Ovary (tissue), 9 donors: ENCODE measurements around the gene FOXO3B. TPM values are rescaled to one million over a fixed set of nuclear protein-coding genes. Genes with fewer than 3 reads are reported as not detected.
"Not testable (repeated sequence)": the region's sequence is repeated elsewhere in the genome, so short reads cannot be mapped to it uniquely, and the experiment has no call there.

Experiments
- DNase-seq, 5 donors: peaks; one replicate each; pipeline ENCODE4 v3.0.0-alpha.2; 2019 to 2020
- H3K27ac ChIP-seq, 2 donors: fragments of 200-600 bp; one replicate each; pipeline versions ENCODE4 v1.5.1 to v1.8.0; 2019 to 2022
- H3K27me3 ChIP-seq: fragments of 200-600 bp; one replicate; pipeline ENCODE4 v1.8.0; 2022
- H3K36me3 ChIP-seq: fragments of 200-600 bp; sonication (generic); one replicate; pipeline ENCODE4 v1.5.1; 2019
- H3K4me1 ChIP-seq: one replicate; pipeline ENCODE4 v1.8.1; 2013; ENCODE audit warnings: mild to moderate bottlenecking, moderate library complexity; ENCODE audit not compliant: insufficient read depth
- H3K4me3 ChIP-seq: fragments of 200-600 bp; sonication (generic); one replicate; pipeline ENCODE4 v1.5.1; 2017
- H3K9me3 ChIP-seq, 2 donors: fragments of 200-600 bp in 1 of 2; sonication (generic) in 1 of 2; one replicate each; pipeline versions ENCODE4 v1.5.1 to v1.8.1; 2013 to 2019; ENCODE audit warnings: mild to moderate bottlenecking in 1 of 2, moderate library complexity in 1 of 2
- WGBS, 3 donors: extraction: QIAGEN DNeasy Blood & Tissue Kit in 1 of 3; methylation state at CpG; one replicate each; pipeline versions ENCODE4 v1.1.5 to v1.1.7; 2013 to 2017; 5-methylcytosine and 5-hydroxymethylcytosine counted together
- intact Hi-C, 4 donors: fragments of 100-400 bp; cut with DNase I; formaldehyde crosslinking; loops; one replicate each; pipeline versions ENCODE4 v1.11.0 to v1.15.1; 2022 to 2023
- polyA plus RNA-seq, 2 donors: library from polyadenylated mRNA; stranded (reverse); fragments of 200-250 nt in 1 of 2; fragments of 350-450 nt in 1 of 2; fragmentation: Illumina TruSeq in 1 of 2; extraction: RNeasy Lipid Tissue Mini Kit (QIAGEN cat#74804) in 1 of 2; gene quantifications; one replicate each; pipeline ENCODE4 v1.2.3, GENCODE V29; 2013 to 2014
- total RNA-seq, 7 donors: library from RNA; depleted of rRNA in 2 of 7; stranded (reverse); fragments of >200 nt in 2 of 7; fragmentation: NEBNext Ultra II Directional in 3 of 7; extraction: Animal tissue kit (Norgen Biotek cat#: 25700) in 3 of 7; gene quantifications; one replicate each; pipeline versions ENCODE4 v1.1.0 to v1.2.4, GENCODE V29; 2016 to 2023
- donor health status: DM: no; HTN: no; CAD: no; lungs with moderate emphysema.
- donor health status: DM: no; HTN: no; CAD: no.
- donor health status: Bipolar disorder and iron deficiency.
- donor health status: DM: yes; HTN: yes; CAD: no.
- donor health status: DM: no; HTN: no; CAD: no.
- donor health status: DM: yes; HTN: yes; CAD: no.

The FOXO3B gene
- total and polyA plus RNA-seq, 9 donors, result 1.2 to 15.0 (median 9.5) TPM

DNA sequence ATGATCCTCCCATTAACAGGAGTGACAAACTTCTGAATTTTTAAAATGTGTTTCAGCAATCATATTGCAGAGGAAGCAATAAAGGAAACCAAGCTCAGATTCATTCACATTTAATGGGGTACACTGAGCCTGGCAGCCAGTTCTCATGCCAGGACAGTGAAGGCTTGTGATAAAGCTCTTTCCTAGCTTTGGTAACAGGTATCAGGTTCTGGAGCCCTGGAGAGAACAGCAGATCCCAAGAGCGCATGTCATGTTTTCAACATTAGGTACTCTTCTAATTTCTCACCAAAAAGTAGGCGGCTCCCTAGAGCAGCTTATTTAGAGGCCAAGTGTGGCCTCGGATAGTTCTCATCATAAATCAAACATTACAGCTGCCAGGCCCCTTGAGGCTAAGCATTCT, 14.6 kb downstream of the FOXO3B start:
- H3K4me3 ChIP-seq, H3K36me3 ChIP-seq, H3K9me3 ChIP-seq, intact Hi-C loops, H3K27me3 ChIP-seq, H3K4me1 ChIP-seq, DNase-seq, H3K27ac ChIP-seq: not testable (repeated sequence)
- WGBS, 3 donors, result 97 to 100% (median 98%) methylated on average over 3 of the region's 3 CpGs

DNA sequence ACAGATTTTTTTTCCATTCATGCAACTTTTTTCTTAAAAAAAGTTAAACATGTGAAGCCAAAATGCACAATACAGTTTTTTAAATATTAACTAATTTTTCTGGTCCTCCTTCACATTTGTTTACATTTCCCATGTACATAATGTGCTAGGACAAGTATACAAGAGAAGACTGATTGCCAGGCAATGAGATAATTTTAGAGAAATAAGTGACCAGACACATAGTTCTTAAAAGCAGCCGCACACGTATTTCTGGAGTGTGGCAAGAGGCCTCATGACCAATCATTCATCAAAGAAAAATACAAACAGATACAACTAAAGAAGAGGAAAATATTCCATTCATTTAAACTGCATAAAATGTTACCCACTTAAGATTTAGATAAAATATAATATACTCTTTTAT, 15.8 kb downstream of the FOXO3B start:
- H3K4me3 ChIP-seq, H3K9me3 ChIP-seq, H3K4me1 ChIP-seq, intact Hi-C loops, H3K27ac ChIP-seq, DNase-seq, H3K36me3 ChIP-seq, H3K27me3 ChIP-seq: not testable (repeated sequence)
- 88 to 100% (median 97%) methylated on average over 2 of the region's 2 CpGs for WGBS, 3 donors

DNA sequence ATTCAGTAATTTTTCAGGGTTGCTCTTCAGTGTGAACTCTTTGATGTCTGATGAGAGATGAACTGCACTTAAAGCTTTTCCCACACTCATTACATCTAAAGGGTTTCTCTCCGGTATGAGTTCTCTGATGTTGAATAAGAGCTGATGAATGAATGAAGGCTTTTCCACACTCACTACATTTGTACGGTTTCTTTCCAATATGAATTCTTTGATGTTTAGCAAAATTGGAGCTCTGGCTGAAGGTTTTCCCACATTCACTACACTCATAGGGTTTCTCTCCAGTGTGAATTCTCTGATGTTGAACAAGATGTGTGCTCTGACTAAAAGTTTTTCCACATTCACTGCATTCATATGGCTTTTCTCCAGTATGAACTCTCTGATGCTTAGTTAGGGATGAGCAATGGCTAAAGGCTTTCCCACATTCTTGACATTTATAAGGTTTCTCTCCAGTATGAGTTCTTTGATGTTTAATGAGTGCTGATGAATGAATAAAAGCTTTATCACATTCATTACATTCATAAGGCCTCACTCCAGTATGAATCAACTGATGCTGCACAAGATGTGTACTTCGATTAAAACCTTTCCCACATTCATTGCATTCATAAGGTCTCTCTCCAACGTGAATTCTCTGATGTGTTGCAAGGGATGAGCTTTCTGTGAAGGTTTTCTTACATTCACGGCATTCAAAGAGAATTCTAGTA, 20.0 kb downstream of the FOXO3B start:
- H3K27ac ChIP-seq, H3K9me3 ChIP-seq, H3K4me3 ChIP-seq, H3K36me3 ChIP-seq, DNase-seq, intact Hi-C loops, H3K27me3 ChIP-seq, H3K4me1 ChIP-seq: not testable (repeated sequence)
- WGBS, 3 donors, result 89 to 91% (median 91%) methylated on average over 5 of the region's 5 CpGs

DNA sequence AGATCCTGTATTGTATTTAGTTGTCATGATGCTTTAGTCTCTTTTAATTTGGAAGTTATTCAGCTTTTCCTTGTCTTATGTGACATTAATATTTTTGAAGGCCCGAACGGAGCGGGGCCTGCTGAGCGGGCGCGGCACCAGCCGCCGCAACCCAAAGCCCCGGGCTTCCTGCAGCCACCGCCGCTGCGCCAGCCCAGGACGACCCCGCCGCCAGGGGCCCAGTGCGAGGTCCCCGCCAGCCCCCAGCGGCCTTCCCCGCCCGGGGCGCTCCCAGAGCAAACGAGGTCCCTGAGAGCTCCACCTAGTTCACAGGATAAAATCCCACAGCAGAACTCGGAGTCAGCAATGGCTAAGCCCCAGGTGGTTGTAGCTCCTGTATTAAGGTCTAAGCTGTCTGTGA, 32.0 kb downstream of the FOXO3B start:
- H3K36me3 ChIP-seq, intact Hi-C loops, H3K27ac ChIP-seq, DNase-seq, H3K4me3 ChIP-seq, H3K4me1 ChIP-seq, H3K9me3 ChIP-seq, H3K27me3 ChIP-seq: not testable (repeated sequence)
- WGBS, 3 donors, result 49 to 60% (median 56%) methylated on average over 19 to 23 of the region's 23 CpGs

DNA sequence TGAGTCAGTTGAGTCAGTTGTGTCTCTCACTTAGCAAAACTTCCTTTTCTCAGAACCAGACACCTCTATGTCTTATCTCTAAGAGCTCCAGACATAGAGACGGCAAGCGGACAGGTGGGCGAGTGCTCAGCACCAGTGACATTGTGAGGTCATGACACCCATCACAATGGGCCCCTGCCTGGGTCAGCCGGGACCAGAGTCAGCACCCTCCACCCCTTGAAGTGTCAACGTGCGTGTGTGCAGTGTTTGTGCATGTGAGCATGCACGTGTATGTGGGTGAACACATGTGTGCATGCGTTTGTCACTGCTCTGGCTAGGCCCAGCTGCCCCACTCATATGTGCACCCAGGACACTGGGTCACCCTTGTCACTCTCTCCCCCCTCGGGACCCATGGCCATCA, 37.8 kb downstream of the FOXO3B start, which contains the start of gene TBC1D28:
Gene TBC1D28, minus strand, starts transcription at position 101 of the 400 bp plus-strand sequence. CDS start 3,039 bp downstream, outside the sequence.
- H3K27me3 ChIP-seq, H3K4me3 ChIP-seq, H3K27ac ChIP-seq, H3K9me3 ChIP-seq, H3K36me3 ChIP-seq, DNase-seq, intact Hi-C loops, H3K4me1 ChIP-seq: not testable (repeated sequence)
- 89 to 91% (median 90%) methylated on average over 9 of the region's 9 CpGs for WGBS, 3 donors

DNA sequence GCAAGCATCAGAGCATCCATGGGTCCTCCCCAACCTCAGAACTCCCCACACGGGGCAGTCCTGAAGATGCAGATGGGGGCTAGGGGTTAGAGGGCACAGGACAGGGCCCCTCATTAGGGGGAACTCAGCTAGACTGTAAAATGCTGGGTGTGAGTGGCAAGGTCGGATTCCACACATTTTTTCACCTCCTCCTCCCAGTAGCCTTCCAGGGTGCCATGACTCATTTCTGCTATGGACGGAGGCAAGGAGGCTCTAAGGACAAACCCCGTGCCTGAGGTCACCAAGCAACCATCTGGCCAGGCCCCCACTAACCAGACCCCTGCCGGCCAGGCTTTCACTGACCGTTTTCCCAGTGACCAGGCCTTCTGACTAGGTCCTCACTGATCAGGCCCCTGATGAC, 39.0 kb downstream of the FOXO3B start:
- H3K36me3 ChIP-seq, H3K9me3 ChIP-seq, DNase-seq, H3K27me3 ChIP-seq, H3K27ac ChIP-seq, H3K4me1 ChIP-seq, intact Hi-C loops, H3K4me3 ChIP-seq: not testable (repeated sequence)
- WGBS, 3 donors, result 37 to 70% (median 43%) methylated on average over 2 to 5 of the region's 6 CpGs

DNA sequence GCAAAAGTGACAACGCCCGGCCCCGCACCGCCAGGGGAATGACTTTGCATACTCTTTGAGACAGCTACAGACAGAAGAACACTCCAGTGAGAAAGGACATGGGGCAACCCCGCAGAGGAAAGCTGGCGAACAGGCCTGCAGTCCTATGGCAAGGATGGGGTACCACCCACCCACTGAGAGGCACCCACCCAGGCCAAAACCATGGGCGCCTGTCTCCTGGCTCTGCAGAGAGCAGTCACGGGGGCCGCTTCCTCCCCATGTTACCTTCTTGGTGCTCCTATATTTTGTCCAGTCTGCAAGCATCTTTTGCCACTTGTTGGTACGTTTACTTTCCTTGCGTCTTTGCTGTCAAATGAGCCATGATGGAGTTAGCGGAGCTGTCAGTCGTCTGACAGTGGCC, 43.8 kb downstream of the FOXO3B start:
- H3K27me3 ChIP-seq, intact Hi-C loops, DNase-seq, H3K4me1 ChIP-seq, H3K4me3 ChIP-seq, H3K36me3 ChIP-seq, H3K27ac ChIP-seq, H3K9me3 ChIP-seq: not testable (repeated sequence)
- 83 to 96% (median 91%) methylated on average over 9 to 13 of the region's 13 CpGs for WGBS, 3 donors

DNA sequence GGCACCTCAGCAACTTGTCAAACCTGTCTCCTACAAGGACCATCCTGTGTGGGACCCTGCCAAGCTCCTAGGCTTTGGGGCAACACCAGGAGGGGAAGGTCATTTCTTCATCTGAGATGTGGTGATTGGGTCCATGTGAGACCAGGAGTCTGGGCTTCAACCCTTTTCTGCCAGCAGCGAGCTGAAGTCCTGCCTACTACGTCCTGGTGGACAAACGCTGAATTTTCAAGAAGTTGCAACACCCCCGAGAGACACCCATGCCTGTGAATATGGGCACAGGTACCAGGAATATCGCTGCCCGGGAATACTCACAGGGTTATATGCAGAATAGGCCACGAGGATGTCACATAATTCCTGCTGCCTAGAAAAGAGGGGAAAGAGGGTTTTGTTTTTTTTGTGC, 45.9 kb downstream of the FOXO3B start:
- WGBS, 3 donors, result 57 to 63% (median 62%) methylated on average over 7 of the region's 7 CpGs
- H3K27ac ChIP-seq, H3K4me3 ChIP-seq, intact Hi-C loops, H3K4me1 ChIP-seq, DNase-seq, H3K36me3 ChIP-seq, H3K27me3 ChIP-seq, H3K9me3 ChIP-seq: not testable (repeated sequence)

DNA sequence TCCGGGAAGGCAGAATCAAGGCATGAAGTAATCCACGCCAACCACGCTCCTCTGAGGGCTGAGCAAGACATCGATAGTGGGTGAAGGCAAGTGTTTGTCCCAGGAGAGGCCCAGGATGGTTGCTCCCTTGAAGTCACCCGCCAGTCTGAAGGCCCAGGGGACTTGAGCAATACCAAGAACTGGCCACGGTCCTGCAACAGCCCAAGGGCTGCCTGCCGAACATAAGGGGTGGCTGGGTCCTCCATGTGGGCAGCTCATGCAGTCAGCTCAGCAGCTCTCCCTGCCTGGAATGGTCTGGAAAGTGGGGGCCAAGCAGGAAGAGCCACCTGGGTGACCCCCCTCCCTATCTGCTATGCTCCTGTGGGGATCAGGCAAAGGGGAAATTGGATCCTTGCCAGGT, 46.3 kb downstream of the FOXO3B start:
- intact Hi-C loops, H3K36me3 ChIP-seq, H3K4me1 ChIP-seq, H3K27me3 ChIP-seq, H3K27ac ChIP-seq, H3K4me3 ChIP-seq, DNase-seq, H3K9me3 ChIP-seq: not testable (repeated sequence)
- 80 to 89% (median 89%) methylated on average over 5 to 7 of the region's 7 CpGs for WGBS, 3 donors

DNA sequence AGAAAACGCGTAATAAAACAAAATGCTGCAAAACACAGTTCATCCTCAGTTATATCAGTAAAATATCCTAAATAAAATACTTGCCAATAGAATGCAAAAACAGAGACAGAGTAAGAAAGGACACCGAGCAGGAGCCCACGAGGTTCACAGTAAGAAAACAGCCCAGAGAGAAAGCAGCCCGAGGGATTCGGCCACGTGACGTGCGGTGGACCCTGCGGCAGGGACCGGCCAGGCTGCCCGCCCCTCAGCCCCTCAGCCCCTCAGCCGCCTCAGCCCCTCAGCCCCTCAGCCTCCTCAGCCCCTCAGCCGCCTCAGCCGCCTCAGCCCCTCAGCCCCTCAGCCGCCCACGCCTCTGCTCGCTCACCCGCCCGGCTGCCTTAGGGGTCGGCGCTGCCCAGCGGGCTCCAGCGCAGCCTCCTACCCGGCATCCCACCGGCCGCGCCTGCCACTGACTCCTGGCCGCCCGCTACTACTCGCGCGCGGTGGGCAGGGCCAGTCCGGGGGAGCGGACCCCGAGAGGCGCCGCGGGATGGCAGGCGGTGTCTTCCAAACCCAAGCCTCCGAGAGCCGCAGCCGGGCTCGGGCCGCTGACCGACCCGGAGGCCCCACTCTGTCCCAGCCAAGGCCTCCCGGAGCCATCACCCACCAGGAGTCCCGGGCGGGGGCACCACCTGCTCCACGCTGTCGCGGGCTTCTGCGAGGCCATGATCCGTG, 47.4 kb downstream of the FOXO3B start:
- H3K27me3 ChIP-seq, intact Hi-C loops, H3K27ac ChIP-seq, H3K9me3 ChIP-seq, H3K4me1 ChIP-seq, H3K36me3 ChIP-seq: not testable (repeated sequence)
- peak in 2 of 5 donors; percentile 34 to 47 for DNase-seq
- peak overlapping the region; percentile 6 for H3K4me3 ChIP-seq
- WGBS, 3 donors, result 7 to 12% (median 9%) methylated on average over 28 to 56 of the region's 56 CpGs
